HepG2 (cell line): ENCODE data around the gene ABHD6. TPM values are rescaled to one million over a fixed set of nuclear protein-coding genes. Genes with fewer than 3 reads are reported as not detected.

Experiments
- CERS6 ChIP-seq: sonication (generic); formaldehyde crosslinking; IDR thresholded peaks from 2 replicates; pipeline ENCODE4 v1.5.0; 2020; ENCODE audit warnings: missing genetic modification reagents
- MATR3 ChIP-seq: sonication (generic); formaldehyde crosslinking; IDR thresholded peaks from 2 replicates; pipeline ENCODE4 v1.4.0; 2020; ENCODE audit warnings: missing genetic modification reagents
- ZNF142 ChIP-seq: sonication (generic); formaldehyde crosslinking; IDR thresholded peaks from 2 replicates; pipeline ENCODE4 v1.4.0; 2020; ENCODE audit warnings: missing genetic modification reagents
- polyA plus RNA-seq, 8 experiments: library from polyadenylated mRNA; depleted of rRNA in 3 of 8; stranded (reverse) in 7 of 8; unstranded in 1 of 8; fragments of >200 nt; fragmentation: Illumina TruSeq in 4 of 8; extraction: Trizol in 4 of 8; gene quantifications; 2 replicates each; pipeline versions ENCODE4 v1.2.1 to v1.2.3, GENCODE V29; 2011 to 2016; ENCODE audit warnings: low read depth in 4 of 8, missing spikeins in 1 of 8, mixed read lengths in 1 of 8; ENCODE audit not compliant: insufficient read depth in 1 of 8
- total RNA-seq, 5 experiments: library from RNA; depleted of rRNA; stranded (reverse); fragments of >200 nt; fragmentation: Illumina TruSeq; extraction: Trizol; gene quantifications; 2 replicates each; pipeline ENCODE4 v1.2.3, GENCODE V29; 2016; ENCODE audit warnings: low read depth in 1 of 5

ABHD6 gene
- total and polyA plus RNA-seq, 2 of the 13 experiments (the other 11 are each of a cell fraction or from before 2014, with no cell fraction given): 9.0 to 17.2 TPM

GRCh38 chr3:58299839-58300516 is 62.4 kb downstream of the ABHD6 start (continued):
- TF ChIP-seq CERS6 (CRISPR knock-in tag) (no peak), MATR3 (no peak), ZNF142 (CRISPR knock-in tag) (no peak)
